IMR-90 (cell line): ENCODE results near the gene AK3. TPM values are rescaled to one million over a fixed set of nuclear protein-coding genes. Genes with fewer than 3 reads are reported as not detected.

Experiments used
- ATAC-seq: fragments of 200-7000 bp; cut with Tn5 transposase; 2 replicates; pipeline ENCODE4 v1.9.1; 2020; ENCODE audit warnings: low read depth, mild to moderate bottlenecking, moderate library complexity
- BruUV-seq: library from RNA; stranded (reverse); fragments of 400-500 nt; replicated peaks from 2 replicates; lab custom pipeline; 2021; lab: Mats Ljungman, UMichigan
- CTCF ChIA-PET: fragments of 300-600 bp; formaldehyde crosslinking; extraction: SDS; loops from one replicate; lab custom pipeline; 2021; ENCODE audit warnings: antibody characterized with exemption; lab: Yijun Ruan, JAX
- POLR2A ChIA-PET: fragments of 300-600 bp; sonication (Branson Sonifier 250); formaldehyde crosslinking; loops from one replicate; lab custom pipeline; 2022; ENCODE audit warnings: antibody characterized with exemption; ENCODE audit not compliant: unreplicated experiment; lab: Charles Lee
- DNase-seq: peaks from one replicate; pipeline ENCODE4 v3.0.0; 2013
- H2AFZ ChIP-seq: replicated peaks from 2 replicates; pipeline ENCODE3; 2013; ENCODE audit warnings: low read length, mild to moderate bottlenecking; ENCODE audit not compliant: poor library complexity
- H2AK5ac ChIP-seq: 2 replicates; pipeline ENCODE4 v1.6.1; 2013; ENCODE audit warnings: low read depth, low read length, inconsistent platforms
- H2AK9ac ChIP-seq: replicated peaks from 2 replicates; pipeline ENCODE3; 2013; ENCODE audit warnings: mild to moderate bottlenecking, low read depth, low read length, moderate library complexity; ENCODE audit not compliant: poor library complexity
- H2BK120ac ChIP-seq: 2 replicates; pipeline ENCODE4 v1.6.1; 2013; ENCODE audit warnings: low read depth, low read length, inconsistent platforms
- H2BK15ac ChIP-seq: 3 replicates; pipeline ENCODE4 v1.6.1; 2013; ENCODE audit warnings: low read depth, low read length, inconsistent platforms
- H2BK20ac ChIP-seq: 2 replicates; pipeline ENCODE4 v1.6.1; 2013; ENCODE audit warnings: low read depth, mild to moderate bottlenecking, inconsistent platforms, low read length, moderate library complexity
- H2BK5ac ChIP-seq: 2 replicates; pipeline ENCODE4 v1.6.1; 2013; ENCODE audit warnings: mild to moderate bottlenecking, low read depth, low read length, inconsistent platforms; ENCODE audit not compliant: poor library complexity, severe bottlenecking
- H3K14ac ChIP-seq: replicated peaks from 2 replicates; pipeline ENCODE4 v1.6.1; 2013; ENCODE audit warnings: low read depth, low read length, inconsistent platforms
- H3K18ac ChIP-seq: 2 replicates; pipeline ENCODE4 v1.6.1; 2013; ENCODE audit warnings: low read depth, low read length, control low read depth
- H3K23ac ChIP-seq: 2 replicates; pipeline ENCODE4 v1.6.1; 2013; ENCODE audit warnings: low read depth, low read length, inconsistent platforms
- H3K27ac ChIP-seq: 2 replicates; pipeline ENCODE4 v1.5.1; 2013; ENCODE audit warnings: mild to moderate bottlenecking, control low read depth, low read length; ENCODE audit not compliant: insufficient read depth
- H3K27me3 ChIP-seq: 2 replicates; pipeline ENCODE4 v1.6.1; 2013; ENCODE audit warnings: low read length; ENCODE audit not compliant: control insufficient read depth, insufficient read depth
- H3K36me3 ChIP-seq: 2 replicates; pipeline ENCODE4 v1.6.1; 2013; ENCODE audit warnings: low read length, mixed read lengths; ENCODE audit not compliant: control insufficient read depth, insufficient read depth
- H3K4ac ChIP-seq: 2 replicates; pipeline ENCODE4 v1.6.1; 2013; ENCODE audit warnings: low read depth, low read length, inconsistent platforms
- H3K4me1 ChIP-seq: 2 replicates; pipeline ENCODE4 v1.6.1; 2013; ENCODE audit warnings: low read length, mixed read lengths; ENCODE audit not compliant: control insufficient read depth, insufficient read depth
- H3K4me2 ChIP-seq: 2 replicates; pipeline ENCODE4 v1.6.1; 2013; ENCODE audit warnings: low read depth, mild to moderate bottlenecking, control low read depth, low read length, moderate library complexity
- H3K4me3 ChIP-seq: 2 replicates; pipeline ENCODE4 v1.5.1; 2013; ENCODE audit warnings: low read depth, mild to moderate bottlenecking, control low read depth, low read length, moderate library complexity; ENCODE audit not compliant: insufficient read depth
- H3K56ac ChIP-seq: 2 replicates; pipeline ENCODE4 v1.6.1; 2013; ENCODE audit warnings: low read length, inconsistent platforms; ENCODE audit not compliant: insufficient read depth; ENCODE audit errors: extremely low read depth
- H3K79me1 ChIP-seq, 2 experiments: 2 replicates each; pipeline ENCODE4 v1.6.1; 2013; ENCODE audit warnings: low read length in 2 of 2, inconsistent platforms in 1 of 2, low read depth in 1 of 2
- H3K9ac ChIP-seq: 2 replicates; pipeline ENCODE4 v1.6.1; 2013; ENCODE audit warnings: low read depth, low read length, control low read depth
- H3K9me1 ChIP-seq: 2 replicates; pipeline ENCODE4 v1.6.1; 2013; ENCODE audit warnings: low read length, inconsistent platforms; ENCODE audit not compliant: insufficient read depth
- H3K9me3 ChIP-seq: 2 replicates; pipeline ENCODE4 v1.6.1; 2013; ENCODE audit warnings: low read length; ENCODE audit not compliant: control insufficient read depth, insufficient read depth
- H4K20me1 ChIP-seq: 2 replicates; pipeline ENCODE4 v1.6.1; 2013; ENCODE audit warnings: low read length, inconsistent platforms; ENCODE audit not compliant: insufficient read depth
- H4K5ac ChIP-seq: 2 replicates; pipeline ENCODE4 v1.6.1; 2013; ENCODE audit warnings: mild to moderate bottlenecking, low read depth, low read length, control low read depth
- H4K8ac ChIP-seq, 2 experiments: 2 replicates each; pipeline ENCODE4 v1.6.1; 2013; ENCODE audit warnings: low read depth in 2 of 2, low read length in 2 of 2, control low read depth in 1 of 2, inconsistent platforms in 1 of 2
- H4K91ac ChIP-seq: 2 replicates; pipeline ENCODE4 v1.6.1; 2013; ENCODE audit warnings: low read depth, low read length, inconsistent platforms; ENCODE audit not compliant: insufficient read depth
- BHLHE40 ChIP-seq: fragments of 150-350 bp; IDR thresholded peaks from 2 replicates; pipeline ENCODE4 v1.6.1; 2016; ENCODE audit warnings: mild to moderate bottlenecking, low read depth, low read length
- FOS ChIP-seq: fragments of 150-350 bp; IDR thresholded peaks from 2 replicates; pipeline ENCODE4 v1.6.1; 2016; ENCODE audit warnings: low read depth, low read length
- MAFK ChIP-seq: IDR thresholded peaks from 2 replicates; pipeline ENCODE4 v1.6.1; 2012; ENCODE audit warnings: low read depth, low read length, improper control_type of control experiment
- NFE2L2 ChIP-seq: fragments of 150-350 bp; IDR thresholded peaks from 2 replicates; pipeline ENCODE4 v1.6.1; 2016; ENCODE audit warnings: low read depth, mild to moderate bottlenecking, low read length
- WGBS, 2 experiments: methylation state at CpG; one replicate each; pipeline versions ENCODE4 v1.1.5 to v1.1.7; 2013; ENCODE audit warnings: missing lambda C conversion rate in 2 of 2; ENCODE audit not compliant: insufficient read length in 1 of 2; ENCODE audit errors: extremely low coverage in 2 of 2; 5-methylcytosine and 5-hydroxymethylcytosine counted together
- dilution Hi-C: fragments of 300-500 bp; cut with HindIII; formaldehyde crosslinking; loops from one replicate; pipeline ENCODE4 v1.14.3; 2018; ENCODE audit warnings: low sequenced_read_pairs; ENCODE audit not compliant: unreplicated experiment
- in situ Hi-C: fragments of 300-500 bp; cut with MboI; formaldehyde crosslinking; loops from 3 replicates; pipeline ENCODE4 v1.14.3; 2019; ENCODE audit warnings: low sequenced_read_pairs, inconsistent platforms, mixed read lengths
- intact Hi-C: fragments of 100-400 bp; cut with micrococcal nuclease; formaldehyde crosslinking; loops from 2 replicates; pipeline ENCODE4 v1.10.0; 2022
- polyA plus RNA-seq, 3 experiments: library from polyadenylated mRNA; depleted of rRNA; stranded (reverse); fragments of >200 nt; gene quantifications; 2 replicates each; pipeline ENCODE4 v1.2.3, GENCODE V29; 2012; ENCODE audit warnings: low replicate concordance in 1 of 3
- total RNA-seq: library from RNA; depleted of rRNA; stranded (reverse); fragments of >200 nt; gene quantifications from 2 replicates; pipeline ENCODE4 v1.2.3, GENCODE V29; 2012

Gene AK3
- total and polyA plus RNA-seq, 2 of the 4 experiments (the other 2 are of a cell fraction) = 24.7 to 26.2 TPM

DNA sequence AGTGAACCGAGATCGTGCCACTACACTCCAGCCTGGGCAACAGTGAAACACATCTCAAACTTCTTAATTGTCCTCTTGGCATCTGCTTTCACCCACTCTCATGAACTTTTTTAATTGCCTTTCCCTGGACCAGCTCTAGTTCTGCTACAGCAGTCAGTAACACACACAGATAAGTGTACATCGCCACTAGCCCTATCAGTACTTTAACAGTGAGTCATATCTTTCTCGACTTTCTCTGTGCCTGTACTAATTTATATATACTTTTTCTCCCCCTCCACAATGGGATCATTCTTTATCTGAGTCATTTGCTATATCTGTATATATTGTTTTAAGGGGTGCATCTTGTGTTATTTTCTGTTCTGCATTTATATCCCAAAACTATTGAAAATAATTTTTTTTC lies 54.9 kb downstream of the AK3 start:
- 0 out of 2 replicates have a peak overlapping the region, but pooled peaks have one; percentile 23 for H3K14ac ChIP-seq
- H3K27ac ChIP-seq = peak overlapping the region; percentile 25; the same call in 1 of the 2 replicates
- H2AK5ac ChIP-seq = no peak overlapping the region
- ATAC-seq (peak; percentile 96), DNase-seq (peak; percentile 74)
- POLR2A ChIA-PET = no interaction called here
- H2BK120ac ChIP-seq = no peak overlapping the region
- intact Hi-C loops = no loop called here
- H2AFZ ChIP-seq = no peak overlapping the region
- H4K8ac ChIP-seq = no peak overlapping the region
- dilution Hi-C loops = no loop called here
- CTCF ChIA-PET = interaction anchor here (0.5 kb wide), 2 partner anchors 33 to 42 kb away, joined by 3 read pairs; no protein-coding TSS in a partner anchor
- H3K4me1 ChIP-seq = peaks cover 5% of the 10 kb centered on the region
- no peak overlapping the region for H3K4me2 ChIP-seq
- H3K36me3 ChIP-seq = peaks cover 20% of the 10 kb centered on the region
- peak overlapping the region; percentile 41 for H2BK5ac ChIP-seq
- no peak overlapping the region for H2BK20ac ChIP-seq
- H3K4ac ChIP-seq = no peak overlapping the region
- H4K5ac ChIP-seq = no peak overlapping the region
- in situ Hi-C loops = loop anchor here (25.0 kb wide), 1 partner anchor 574 kb away; no protein-coding TSS in a partner anchor
- peaks cover 19 to 53% of the 10 kb centered on the region in 2 experiments for H3K79me1 ChIP-seq
- no TSS peak for BruUV-seq
- no peak overlapping the region for H3K18ac ChIP-seq
- no peak overlapping the region for H3K56ac ChIP-seq
- H3K9ac ChIP-seq = no peak overlapping the region
- peak overlapping the region; percentile 75; the same call in 1 of the 2 replicates for H3K23ac ChIP-seq
- H3K9me1 ChIP-seq = peaks cover 10% of the 10 kb centered on the region
- no peak overlapping the region for H2BK15ac ChIP-seq
- H2AK9ac ChIP-seq = no peak overlapping the region
- no peak overlapping the region for H4K91ac ChIP-seq
- WGBS, 2 experiments = 100% methylated on average over 1 of the region's 4 CpGs; no CpG with 5 or more reads in 1 of the 2 experiments
- no peaks in the 10 kb centered on the region for H3K27me3 ChIP-seq
- TF ChIP-seq BHLHE40 (peak; percentile 16; the same call in 1 of the 2 replicates), FOS (0 out of 2 replicates have a peak, but pooled peaks have one; percentile 22), MAFK (no peak), NFE2L2 (no peak)
- H3K9me3 ChIP-seq = no peaks in the 10 kb centered on the region
- peaks cover 7% of the 10 kb centered on the region; the same call in 1 of the 2 replicates for H4K20me1 ChIP-seq
- no peak overlapping the region for H3K4me3 ChIP-seq
